HepG2 (cell line): ENCODE data around the gene MAPK8IP3. TPM values are rescaled to one million over a fixed set of nuclear protein-coding genes. Genes with fewer than 3 reads are reported as not detected.

Source experiments
- ATAC-seq: fragments of 200-7000 bp; cut with Tn5 transposase; 3 replicates; pipeline ENCODE4 v1.9.1; 2020; ENCODE audit warnings: mild to moderate bottlenecking, moderate library complexity
- BruUV-seq: library from RNA; stranded (reverse); fragments of 400-500 nt; replicated peaks from 2 replicates; lab custom pipeline; 2021; lab: Mats Ljungman, UMichigan
- CTCF ChIA-PET: fragments of 300-600 bp; formaldehyde crosslinking; extraction: SDS; loops from one replicate; lab custom pipeline; 2021; ENCODE audit warnings: low total read pairs, inconsistent platforms, low intra/inter-chr PET ratio; lab: Yijun Ruan, JAX
- POLR2A ChIA-PET: fragments of 350-600 bp; sonication (Branson Sonifier 250); formaldehyde crosslinking; loops from one replicate; lab custom pipeline; 2020; ENCODE audit warnings: antibody characterized with exemption, inconsistent platforms; lab: Yijun Ruan, JAX
- DNase-seq: peaks from one replicate; pipeline ENCODE4 v3.0.0-alpha.2; 2015; ENCODE audit warnings: low spot score
- FAIRE-seq: peaks from 3 replicates; lab custom pipeline; 2011; peaks lifted over from hg19 to GRCh38; lab: Jason Lieb, UNC
- H2AFZ ChIP-seq: one replicate; pipeline ENCODE4 v1.6.1; 2011; ENCODE audit warnings: low read length, inconsistent platforms
- H3K27ac ChIP-seq: fragments of 300-600 bp; 3 replicates; pipeline ENCODE4 v1.8.0; 2011; ENCODE audit warnings: mixed run types, mild to moderate bottlenecking, mixed read lengths, low read length, inconsistent platforms; ENCODE audit not compliant: insufficient read depth; ENCODE audit errors: extremely low read length
- H3K27me3 ChIP-seq, 2 experiments: fragments of 200-600 bp in 1 of 2; 2 replicates in 1 of 2; 3 replicates in 1 of 2; pipeline versions ENCODE4 v1.6.0 to v1.8.0; 2011; ENCODE audit warnings: low read length in 2 of 2, mild to moderate bottlenecking in 2 of 2, moderate library complexity in 2 of 2, inconsistent platforms in 1 of 2; ENCODE audit not compliant: insufficient read depth in 2 of 2, control insufficient read depth in 1 of 2
- H3K36me3 ChIP-seq, 2 experiments: fragments of 200-600 bp in 1 of 2; replicated peaks in 1 of 2; 2 replicates in 1 of 2; 3 replicates in 1 of 2; pipeline versions ENCODE4 v1.5.1 to v1.8.0; 2011; ENCODE audit warnings: low read length in 2 of 2, inconsistent platforms in 1 of 2; ENCODE audit not compliant: insufficient read depth in 2 of 2, control insufficient read depth in 1 of 2
- H3K4me1 ChIP-seq: 2 replicates; pipeline ENCODE4 v1.5.1; 2012; ENCODE audit warnings: low read length, inconsistent platforms; ENCODE audit not compliant: insufficient read depth
- H3K4me2 ChIP-seq: 2 replicates; pipeline ENCODE4 v1.6.0; 2011; ENCODE audit warnings: low read depth, low read length, inconsistent platforms
- H3K4me3 ChIP-seq, 3 experiments: fragments of 200-600 bp in 1 of 3; sonication (generic), shearing (Covaris generic) in 1 of 3; replicated peaks in 1 of 3; 2 replicates each; pipeline ENCODE4 v1.5.1; 2011 to 2016; ENCODE audit warnings: low read length in 3 of 3, inconsistent platforms in 2 of 3, low read depth in 2 of 3, mild to moderate bottlenecking in 2 of 3, control low read depth in 1 of 3, mixed read lengths in 1 of 3; ENCODE audit not compliant: insufficient read depth in 1 of 3
- H3K79me2 ChIP-seq: one replicate; pipeline ENCODE4 v1.6.1; 2011; ENCODE audit warnings: low read length, inconsistent platforms; ENCODE audit not compliant: insufficient read depth
- H3K9ac ChIP-seq: 2 replicates; pipeline ENCODE4 v1.6.0; 2011; ENCODE audit warnings: mild to moderate bottlenecking, low read depth, low read length, inconsistent platforms; ENCODE audit not compliant: insufficient read depth
- H3K9me3 ChIP-seq: 2 replicates; pipeline ENCODE4 v1.5.1; 2012; ENCODE audit warnings: mild to moderate bottlenecking, low read length
- H4K20me1 ChIP-seq: 2 replicates; pipeline ENCODE4 v1.6.0; 2011; ENCODE audit warnings: inconsistent platforms, mild to moderate bottlenecking, low read length, moderate library complexity; ENCODE audit not compliant: insufficient read depth
- ARHGAP35 ChIP-seq: sonication (generic); formaldehyde crosslinking; IDR thresholded peaks from 2 replicates; pipeline ENCODE4 v1.9.0; 2022; ENCODE audit warnings: mild to moderate bottlenecking, inconsistent platforms, moderate library complexity, missing genetic modification reagents, borderline replicate concordance
- GZF1 ChIP-seq: sonication (generic); formaldehyde crosslinking; IDR thresholded peaks from 2 replicates; pipeline ENCODE4 v1.5.1; 2020; ENCODE audit warnings: mild to moderate bottlenecking, missing genetic modification reagents
- HMG20B ChIP-seq: conservative IDR thresholded peaks from 2 replicates; pipeline ENCODE4 v1.6.1; 2016; ENCODE audit warnings: missing genetic modification reagents, missing compliant biosample characterization
- IRF2 ChIP-seq: IDR thresholded peaks from 2 replicates; pipeline ENCODE4 v1.6.1; 2018; ENCODE audit warnings: missing genetic modification reagents, missing compliant biosample characterization
- KDM1A ChIP-seq: IDR thresholded peaks from 2 replicates; pipeline ENCODE4 v1.6.1; 2016; ENCODE audit warnings: missing compliant biosample characterization
- SALL2 ChIP-seq: sonication (generic); formaldehyde crosslinking; IDR thresholded peaks from 2 replicates; pipeline ENCODE4 v1.8.1; 2023; ENCODE audit warnings: mild to moderate bottlenecking, missing genetic modification reagents, inconsistent platforms
- SMARCC2 ChIP-seq: fragments of 450-650 bp; IDR thresholded peaks from 2 replicates; pipeline ENCODE4 v1.6.1; 2017; ENCODE audit warnings: antibody characterized with exemption, mild to moderate bottlenecking
- ZNF232 ChIP-seq: sonication (generic); formaldehyde crosslinking; IDR thresholded peaks from 2 replicates; pipeline ENCODE4 v1.4.0; 2020; ENCODE audit warnings: missing genetic modification reagents, borderline replicate concordance
- ZNF264 ChIP-seq: sonication (generic); formaldehyde crosslinking; IDR thresholded peaks from 2 replicates; pipeline ENCODE4 v1.4.0; 2020; ENCODE audit warnings: missing genetic modification reagents
- ZNF382 ChIP-seq: sonication (generic); formaldehyde crosslinking; IDR thresholded peaks from 2 replicates; pipeline ENCODE4 v1.5.0; 2020; ENCODE audit warnings: missing genetic modification reagents, mild to moderate bottlenecking, borderline replicate concordance
- ZNF605 ChIP-seq: sonication (generic); formaldehyde crosslinking; IDR thresholded peaks from 2 replicates; pipeline ENCODE4 v1.8.0; 2022; ENCODE audit warnings: mild to moderate bottlenecking, missing genetic modification reagents
- WGBS: methylation state at CpG from one replicate; pipeline ENCODE4 v1.1.6; 2017; ENCODE audit warnings: low lambda C conversion rate; 5-methylcytosine and 5-hydroxymethylcytosine counted together
- in situ Hi-C: cut with HindIII; loops from 2 replicates; pipeline ENCODE4 v1.10.0; 2017; ENCODE audit warnings: low pct_unique_long_range_greater_than_20kb; ENCODE audit not compliant: extremely low pct_ligation_motif_present
- intact Hi-C: fragments of 100-400 bp; cut with micrococcal nuclease; formaldehyde crosslinking; loops from one replicate; pipeline ENCODE4 v1.10.0; 2022; ENCODE audit not compliant: unreplicated experiment
- polyA plus RNA-seq, 8 experiments: library from polyadenylated mRNA; depleted of rRNA in 3 of 8; stranded (reverse) in 7 of 8; unstranded in 1 of 8; fragments of >200 nt; fragmentation: Illumina TruSeq in 4 of 8; extraction: Trizol in 4 of 8; gene quantifications; 2 replicates each; pipeline versions ENCODE4 v1.2.1 to v1.2.3, GENCODE V29; 2011 to 2016; ENCODE audit warnings: low read depth in 4 of 8, missing spikeins in 1 of 8, mixed read lengths in 1 of 8; ENCODE audit not compliant: insufficient read depth in 1 of 8
- total RNA-seq, 5 experiments: library from RNA; depleted of rRNA; stranded (reverse); fragments of >200 nt; fragmentation: Illumina TruSeq; extraction: Trizol; gene quantifications; 2 replicates each; pipeline ENCODE4 v1.2.3, GENCODE V29; 2016; ENCODE audit warnings: low read depth in 1 of 5

MAPK8IP3 gene
- total and polyA plus RNA-seq, 2 of the 13 experiments (the other 11 are each of a cell fraction or from before 2014, with no cell fraction given): 25.1 to 41.7 TPM

DNA sequence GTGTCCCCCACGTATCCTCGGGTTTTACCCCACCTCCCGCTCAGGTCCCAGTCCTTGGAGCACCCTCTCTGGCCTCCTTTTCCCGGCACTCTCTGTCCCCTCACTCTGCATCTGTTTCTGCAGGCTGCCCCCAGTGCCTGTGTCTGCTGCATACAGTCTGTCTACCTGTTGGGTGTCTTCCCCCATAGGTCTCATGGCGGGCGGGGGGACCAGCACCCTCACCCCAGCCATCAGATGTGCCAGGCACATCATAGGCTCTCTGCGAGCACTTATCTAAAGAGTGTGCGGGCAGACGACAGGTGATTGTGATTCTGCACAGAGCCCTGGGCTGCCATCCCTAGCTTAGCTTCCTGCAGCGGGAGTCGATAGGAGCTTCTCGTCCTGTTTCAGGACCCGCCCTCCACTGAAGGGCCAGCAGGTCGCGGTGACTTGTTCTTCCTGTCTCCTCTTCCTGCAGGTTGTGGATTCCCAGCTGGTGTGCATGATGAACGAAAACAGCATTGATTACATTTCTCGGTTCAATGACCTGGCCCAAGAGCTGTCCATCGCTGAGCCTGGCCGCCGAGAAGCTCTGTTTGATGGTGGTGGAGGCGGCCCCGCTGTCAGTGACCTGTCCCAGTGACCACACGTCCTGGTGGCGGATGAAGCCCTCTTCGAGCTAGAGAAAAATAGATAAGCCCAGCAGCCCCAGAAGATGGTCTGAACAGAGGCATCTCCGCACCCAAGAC is 32.4 kb upstream of the MAPK8IP3 start:
- in situ Hi-C loops: no loop called here
- ATAC-seq (no peak), DNase-seq (no peak)
- BruUV-seq: no TSS peak
- H3K27ac ChIP-seq: no peak overlapping the region
- H3K36me3 ChIP-seq: peaks cover 23 to 68% of the 10 kb centered on the region in 2 experiments; a peak in 4 of 5 replicates
- peaks cover under 1% of the 10 kb centered on the region for H3K79me2 ChIP-seq
- intact Hi-C loops: no loop called here
- no peak overlapping the region for H2AFZ ChIP-seq
- no peaks in the 10 kb centered on the region for H3K9me3 ChIP-seq
- H3K9ac ChIP-seq: no peak overlapping the region
- H4K20me1 ChIP-seq: no peaks in the 10 kb centered on the region
- TF ChIP-seq GZF1 (CRISPR knock-in tag): no peak
- no peak for TF ChIP-seq ZNF382 (CRISPR knock-in tag)
- TF ChIP-seq ARHGAP35 (CRISPR knock-in tag): no peak
- TF ChIP-seq ZNF264 (CRISPR knock-in tag): no peak
- TF ChIP-seq HMG20B (CRISPR knock-in tag): no peak
- no peak for TF ChIP-seq SALL2 (CRISPR knock-in tag)
- no peak for TF ChIP-seq KDM1A
- TF ChIP-seq SMARCC2: no peak
- TF ChIP-seq IRF2: no peak
- no peak for TF ChIP-seq ZNF232 (CRISPR knock-in tag)
- TF ChIP-seq ZNF605: no peak
- TF ChIP-seq, all 625 proteins: peak for 0
- 98% methylated on average over 20 of the region's 26 CpGs for WGBS
- no peaks in the 10 kb centered on the region for H3K4me1 ChIP-seq
- H3K4me3 ChIP-seq: no peak overlapping the region
- FAIRE-seq: no peak
- no peaks in the 10 kb centered on the region; a peak in 1 of 5 replicates for H3K27me3 ChIP-seq
- ChIA-PET CTCF (no interaction called here), POLR2A (no interaction called here)
- H3K4me2 ChIP-seq: no peak overlapping the region
